Ishikawa (cell line): ENCODE measurements around the gene ATP2A3.

Source experiments
- MAX ChIP-seq: IDR thresholded peaks from 2 replicates; pipeline ENCODE4 v1.6.1; 2012
- RAD21 ChIP-seq: IDR thresholded peaks from 2 replicates; pipeline ENCODE4 v1.6.1; 2012; ENCODE audit warnings: low read depth

- TF ChIP-seq RAD21 (no peak), MAX (no peak)
Measured at GRCh38 chr17:4001048-4001590, 36.9 kb upstream of the ATP2A3 start.
